ENCODE results near the gene HMHB1. TPM values are rescaled to one million over a fixed set of nuclear protein-coding genes. Genes with fewer than 3 reads are reported as not detected.

HMHB1 gene
- total RNA-seq, 2 experiments from 2014 or later = not detected

DNA sequence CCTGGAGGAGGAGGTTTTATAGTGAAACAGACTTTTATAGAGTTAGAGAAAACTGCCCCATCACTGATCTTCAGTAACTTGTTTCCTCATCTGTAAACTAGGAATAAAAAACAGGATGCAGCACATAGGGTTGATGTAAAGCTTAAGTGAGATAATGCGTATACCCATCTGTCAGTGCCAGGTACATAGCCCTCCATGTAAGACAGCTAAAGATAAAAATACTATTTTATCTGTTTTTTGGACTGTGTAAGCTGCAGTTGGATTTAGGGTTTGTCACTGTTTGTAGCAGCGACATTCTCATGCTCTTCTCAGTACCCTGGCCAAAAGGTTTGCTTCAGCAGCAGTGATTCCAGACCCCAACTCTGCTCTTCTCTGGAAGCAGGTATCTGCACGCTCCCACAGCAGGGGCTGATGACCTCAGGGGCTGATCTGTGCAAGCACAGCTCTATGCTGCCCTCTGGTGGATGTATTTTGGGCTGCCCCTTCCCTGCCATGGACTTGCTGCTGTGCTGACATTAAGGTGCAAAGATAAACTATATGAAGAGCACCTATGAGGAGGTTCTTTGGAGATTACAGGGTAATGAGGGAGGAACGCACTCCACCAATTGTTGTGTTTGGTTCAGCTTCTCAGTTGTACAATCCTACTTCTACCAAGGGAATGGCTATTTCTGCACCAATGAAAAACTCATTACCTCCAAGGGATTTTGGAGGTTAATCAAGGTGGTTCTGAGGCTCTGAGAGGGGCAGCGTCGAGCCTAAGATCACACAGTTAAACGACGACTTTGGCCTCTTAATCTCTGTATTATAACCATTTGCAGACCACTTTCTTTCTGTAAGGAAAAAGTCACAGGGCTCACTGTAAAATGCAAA, 13.1 kb downstream of the HMHB1 start:
- DNase-seq = peak; percentile 78
- Mint-ChIP-seq H3K4me3 (no peak overlapping the region), H3K4me1 (peaks cover 15% of the 10 kb centered on the region), H3K9me3 (no peaks in the 10 kb centered on the region), H3K27ac (no peak overlapping the region), H3K27me3 (no peaks in the 10 kb centered on the region), H3K36me3 (no peaks in the 10 kb centered on the region)
- POLR2A ChIA-PET = interaction anchor here (1.9 kb wide), 1 partner anchor 420 kb away, joined by 4 read pairs; no protein-coding TSS in a partner anchor
- peak; percentile 90 for ATAC-seq (ENCODE audit: low read depth)

DNA sequence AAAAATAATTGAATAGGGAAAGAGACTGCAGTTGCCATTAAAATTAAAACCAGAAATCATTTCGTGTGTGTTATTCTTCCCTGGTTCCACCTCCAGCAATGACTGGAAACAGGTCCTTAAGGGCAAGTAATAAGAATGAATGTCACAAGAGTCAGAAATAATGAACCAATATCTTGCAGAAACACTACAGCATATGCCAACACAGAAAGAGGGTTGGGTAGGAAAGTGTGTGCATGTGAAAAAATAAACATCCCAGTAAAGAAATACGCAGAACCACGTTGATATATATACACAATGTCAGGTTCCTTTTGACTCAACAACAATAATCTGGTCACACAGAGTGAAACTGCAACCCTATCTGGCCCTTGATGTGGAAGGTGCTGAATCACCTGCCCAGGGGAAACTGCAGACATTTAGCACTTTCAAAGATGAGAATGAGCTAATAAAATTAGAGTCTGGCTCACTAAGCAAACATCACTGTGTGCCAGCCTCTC, 15.0 kb downstream of the HMHB1 start:
- H3K36me3 Mint-ChIP-seq = no peaks in the 10 kb centered on the region
- H3K9me3 Mint-ChIP-seq = no peaks in the 10 kb centered on the region
- peaks cover 3% of the 10 kb centered on the region for H3K27me3 Mint-ChIP-seq
- H3K27ac Mint-ChIP-seq = no peak overlapping the region
- ATAC-seq (ENCODE audit: low read depth) = peak; percentile 35
- H3K4me3 Mint-ChIP-seq = no peak overlapping the region
- POLR2A ChIA-PET = no interaction called here
- H3K4me1 Mint-ChIP-seq = peaks cover 15% of the 10 kb centered on the region
- no peak for DNase-seq

DNA sequence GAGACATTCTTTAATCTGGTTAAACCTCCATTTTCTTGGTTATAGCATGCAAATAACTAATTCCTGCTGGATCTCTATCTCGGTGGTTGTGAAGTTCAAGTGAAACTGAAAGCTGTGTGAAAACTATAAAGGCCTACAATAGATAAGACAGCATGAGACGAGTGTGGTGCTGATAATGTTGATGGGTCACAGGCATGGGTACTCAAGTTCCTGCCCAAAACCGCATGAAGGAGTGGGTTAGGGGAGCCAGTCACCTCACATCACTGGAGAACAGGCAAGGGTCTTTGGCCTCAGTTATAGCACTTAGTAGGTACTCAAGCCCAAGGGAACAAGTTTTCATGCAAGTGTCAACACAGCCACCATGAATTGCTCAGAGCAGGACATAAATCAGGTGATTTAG, 16.7 kb downstream of the HMHB1 start:
- DNase-seq = peak; percentile 30
- Mint-ChIP-seq H3K36me3 (no peaks in the 10 kb centered on the region), H3K27ac (peak overlapping the region; percentile 77), H3K4me1 (peaks cover 15% of the 10 kb centered on the region), H3K4me3 (peak overlapping the region; percentile 55), H3K9me3 (no peaks in the 10 kb centered on the region), H3K27me3 (peaks cover 4% of the 10 kb centered on the region)
- ATAC-seq (ENCODE audit: low read depth) = peak; percentile 48
- POLR2A ChIA-PET = interaction anchor here (0.6 kb wide), 1 partner anchor 820 kb away, joined by 3 read pairs; no protein-coding TSS in a partner anchor

DNA sequence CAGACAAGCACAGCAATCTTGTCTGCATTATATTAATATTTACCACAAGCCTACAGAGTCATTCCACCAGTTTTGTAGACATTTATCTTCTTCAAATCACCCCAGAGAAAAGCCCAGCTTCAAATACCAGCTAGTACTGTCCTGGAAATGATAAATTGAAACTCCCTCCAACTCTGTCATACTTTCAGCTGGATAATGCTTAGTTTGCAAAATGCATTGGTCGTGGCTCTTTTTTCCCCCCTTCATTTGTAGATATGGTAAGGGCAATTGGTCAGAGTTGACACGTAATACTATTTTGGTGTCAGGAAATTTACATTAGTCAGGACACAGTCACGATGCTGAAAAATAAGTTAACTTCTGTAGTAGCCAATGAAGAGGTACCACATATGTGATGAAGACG, 21.2 kb downstream of the HMHB1 start:
- POLR2A ChIA-PET = no interaction called here
- Mint-ChIP-seq H3K27me3 (peaks cover 4% of the 10 kb centered on the region), H3K4me3 (no peak overlapping the region), H3K36me3 (no peaks in the 10 kb centered on the region), H3K27ac (no peak overlapping the region), H3K9me3 (no peaks in the 10 kb centered on the region), H3K4me1 (peaks cover 9% of the 10 kb centered on the region)
- DNase-seq (no peak), ATAC-seq (ENCODE audit: low read depth) (no peak)

GRCh38 chr5:143835251-143835650, 23.3 kb downstream of the HMHB1 start:
- H3K36me3 Mint-ChIP-seq = no peaks in the 10 kb centered on the region
- peaks cover 1% of the 10 kb centered on the region for H3K4me1 Mint-ChIP-seq
- no peaks in the 10 kb centered on the region for H3K9me3 Mint-ChIP-seq
- no peak overlapping the region for H3K4me3 Mint-ChIP-seq
- POLR2A ChIA-PET = no interaction called here
- H3K27me3 Mint-ChIP-seq = peaks cover 4% of the 10 kb centered on the region
- no peak overlapping the region for H3K27ac Mint-ChIP-seq
- ATAC-seq (ENCODE audit: low read depth) (no peak), DNase-seq (no peak)

GRCh38 chr5:143836161-143836725, 24.3 kb downstream of the HMHB1 start:
- Mint-ChIP-seq H3K4me1 (peaks cover 1% of the 10 kb centered on the region), H3K4me3 (no peak overlapping the region), H3K27ac (no peak overlapping the region), H3K36me3 (no peaks in the 10 kb centered on the region), H3K27me3 (peaks cover 8% of the 10 kb centered on the region), H3K9me3 (no peaks in the 10 kb centered on the region)
- POLR2A ChIA-PET = no interaction called here
- ATAC-seq (ENCODE audit: low read depth) (no peak), DNase-seq (no peak)

DNA sequence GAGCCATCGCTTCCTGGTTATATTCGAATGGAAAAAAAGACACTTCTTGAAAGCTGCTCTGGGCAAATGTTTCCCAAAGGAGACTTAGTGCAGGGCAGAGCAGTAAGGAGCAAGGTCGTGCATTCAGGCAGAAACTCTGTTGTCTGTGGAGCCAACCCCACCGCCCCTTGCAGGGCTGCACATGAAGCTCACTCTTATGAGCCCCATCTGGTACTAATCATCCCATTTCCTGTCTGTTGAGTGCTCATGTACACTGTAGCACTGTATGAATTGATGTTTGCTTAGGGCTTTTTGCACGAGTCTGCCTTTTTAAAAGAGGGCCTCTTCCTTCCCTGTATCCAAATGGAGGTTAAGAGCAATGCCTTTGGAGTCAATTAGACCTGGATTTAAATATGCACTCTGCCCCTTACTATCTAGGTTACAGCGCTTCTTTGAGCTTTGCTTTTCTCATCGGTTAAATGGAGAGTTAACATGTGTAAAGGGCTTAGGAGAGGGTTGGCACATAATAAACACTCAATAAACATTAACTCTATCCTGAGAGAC, 25.4 kb downstream of the HMHB1 start:
- POLR2A ChIA-PET = no interaction called here
- no peak overlapping the region for H3K4me3 Mint-ChIP-seq
- H3K36me3 Mint-ChIP-seq = no peaks in the 10 kb centered on the region
- no peak for ATAC-seq (ENCODE audit: low read depth)
- H3K27me3 Mint-ChIP-seq = peaks cover 6% of the 10 kb centered on the region
- no peaks in the 10 kb centered on the region for H3K9me3 Mint-ChIP-seq
- H3K4me1 Mint-ChIP-seq = peaks cover 1% of the 10 kb centered on the region
- H3K27ac Mint-ChIP-seq = no peak overlapping the region
- DNase-seq = no peak

- Mint-ChIP-seq H3K4me1 (peaks cover 1% of the 10 kb centered on the region), H3K36me3 (peaks cover 1% of the 10 kb centered on the region), H3K27me3 (peaks cover 10% of the 10 kb centered on the region), H3K4me3 (no peak overlapping the region), H3K9me3 (no peaks in the 10 kb centered on the region), H3K27ac (no peak overlapping the region)
- no peak for ATAC-seq (ENCODE audit: low read depth)
- no peak for DNase-seq
- POLR2A ChIA-PET = no interaction called here
Observed at GRCh38 chr5:143841446-143841845, 29.5 kb downstream of the HMHB1 start.

DNA sequence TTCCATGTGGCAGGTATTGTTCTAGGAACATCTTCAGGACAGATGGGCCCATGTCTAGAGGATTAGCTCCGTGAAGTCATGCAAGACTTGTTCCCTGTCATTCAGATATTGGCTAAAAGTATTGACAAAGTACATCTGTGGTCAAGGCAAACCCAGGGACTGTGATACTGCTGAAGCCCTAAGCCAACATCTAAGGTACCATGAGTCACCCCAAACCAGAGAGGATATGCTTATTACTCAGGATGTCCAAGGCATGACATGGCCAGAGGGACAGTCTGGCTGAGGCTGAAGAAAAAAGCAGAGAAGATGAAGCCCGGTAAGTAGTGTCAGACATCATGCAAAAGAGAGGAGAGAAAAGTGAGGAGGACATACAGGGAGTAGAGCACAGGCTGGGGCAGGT, 31.0 kb downstream of the HMHB1 start:
- DNase-seq = no peak
- ATAC-seq (ENCODE audit: low read depth) = no peak
- Mint-ChIP-seq H3K27ac (no peak overlapping the region), H3K4me1 (peaks cover under 1% of the 10 kb centered on the region), H3K9me3 (no peaks in the 10 kb centered on the region), H3K36me3 (peaks cover 1% of the 10 kb centered on the region), H3K4me3 (no peak overlapping the region), H3K27me3 (peaks cover 10% of the 10 kb centered on the region)
- POLR2A ChIA-PET = no interaction called here

DNA sequence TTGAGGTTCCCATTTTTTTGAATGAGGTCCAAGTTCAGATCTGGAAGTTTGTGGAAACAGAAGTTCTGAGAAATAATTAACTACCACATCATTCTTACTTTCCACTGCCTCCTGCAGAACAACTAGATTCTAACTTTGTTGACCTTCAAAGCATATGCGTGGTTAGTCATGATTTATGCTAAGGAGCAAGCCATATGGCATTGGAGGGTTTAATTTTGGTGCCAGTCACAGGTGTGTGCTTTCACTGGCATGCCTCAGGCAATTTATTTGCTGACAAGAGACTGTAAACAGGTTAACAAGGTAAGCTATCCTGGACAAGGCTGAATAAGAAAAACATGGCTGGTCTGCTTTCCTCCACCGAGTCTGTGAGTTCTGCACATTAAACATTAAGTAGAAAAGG, 31.5 kb downstream of the HMHB1 start:
- no peak for ATAC-seq (ENCODE audit: low read depth)
- Mint-ChIP-seq H3K9me3 (no peaks in the 10 kb centered on the region), H3K4me3 (no peak overlapping the region), H3K27ac (no peak overlapping the region), H3K36me3 (peaks cover 1% of the 10 kb centered on the region), H3K4me1 (no peaks in the 10 kb centered on the region), H3K27me3 (peaks cover 10% of the 10 kb centered on the region)
- no peak for DNase-seq
- POLR2A ChIA-PET = no interaction called here

GRCh38 chr5:143850050-143850683, 38.2 kb downstream of the HMHB1 start:
- no peaks in the 10 kb centered on the region for H3K36me3 Mint-ChIP-seq
- no peak for DNase-seq
- H3K9me3 Mint-ChIP-seq = peaks cover 4% of the 10 kb centered on the region
- no peak for ATAC-seq (ENCODE audit: low read depth)
- peaks cover 2% of the 10 kb centered on the region for H3K27me3 Mint-ChIP-seq
- H3K4me3 Mint-ChIP-seq = no peak overlapping the region
- POLR2A ChIA-PET = no interaction called here
- H3K4me1 Mint-ChIP-seq = peaks cover 4% of the 10 kb centered on the region
- no peak overlapping the region for H3K27ac Mint-ChIP-seq

DNA sequence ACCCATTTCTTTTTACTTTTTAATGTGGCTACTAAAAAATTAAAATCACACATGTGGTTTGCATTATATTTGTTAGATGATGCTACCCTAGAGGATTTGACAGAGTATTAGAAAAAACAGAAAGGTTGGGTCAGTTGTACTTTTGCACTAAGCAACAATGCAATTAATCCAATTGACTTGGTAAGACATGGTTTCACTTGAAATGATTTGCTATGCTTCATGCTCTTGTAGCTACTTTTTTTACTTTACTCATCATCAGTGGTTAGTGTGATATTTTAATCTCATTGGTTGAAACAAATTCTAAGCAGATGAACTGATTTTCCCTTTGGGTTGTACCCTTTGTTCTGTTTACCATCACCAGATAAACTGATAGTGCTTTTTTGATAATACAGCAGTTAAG, 39.4 kb downstream of the HMHB1 start:
- Mint-ChIP-seq H3K27ac (no peak overlapping the region), H3K4me1 (peaks cover 4% of the 10 kb centered on the region), H3K27me3 (peaks cover 2% of the 10 kb centered on the region), H3K9me3 (peaks cover 5% of the 10 kb centered on the region), H3K4me3 (no peak overlapping the region), H3K36me3 (no peaks in the 10 kb centered on the region)
- ATAC-seq (ENCODE audit: low read depth) (no peak), DNase-seq (no peak)
- POLR2A ChIA-PET = no interaction called here

- no peak for ATAC-seq (ENCODE audit: low read depth)
- DNase-seq = no peak
- Mint-ChIP-seq H3K9me3 (peaks cover 4% of the 10 kb centered on the region), H3K27ac (no peak overlapping the region), H3K4me3 (no peak overlapping the region), H3K36me3 (no peaks in the 10 kb centered on the region), H3K4me1 (no peaks in the 10 kb centered on the region), H3K27me3 (no peaks in the 10 kb centered on the region)
- POLR2A ChIA-PET = no interaction called here
Observed at GRCh38 chr5:143860211-143860610, 48.2 kb downstream of the HMHB1 start.
